GM12875 (cell line): Measurements from ENCODE around the gene APBA1.

Source experiments
- H3K4me3 ChIP-seq: one replicate; pipeline ENCODE4 v1.5.1; 2011; ENCODE audit warnings: low read depth, low read length, control low read depth
- TF ChIP-seq, protein P1 (sequence below): IDR thresholded peaks from 2 replicates; pipeline ENCODE4 v1.5.1; 2011; ENCODE audit warnings: low read depth, mild to moderate bottlenecking, control low read depth, inconsistent platforms, low read length, moderate library complexity, borderline replicate concordance; ENCODE audit not compliant: insufficient read depth

The APBA1 gene

DNA sequence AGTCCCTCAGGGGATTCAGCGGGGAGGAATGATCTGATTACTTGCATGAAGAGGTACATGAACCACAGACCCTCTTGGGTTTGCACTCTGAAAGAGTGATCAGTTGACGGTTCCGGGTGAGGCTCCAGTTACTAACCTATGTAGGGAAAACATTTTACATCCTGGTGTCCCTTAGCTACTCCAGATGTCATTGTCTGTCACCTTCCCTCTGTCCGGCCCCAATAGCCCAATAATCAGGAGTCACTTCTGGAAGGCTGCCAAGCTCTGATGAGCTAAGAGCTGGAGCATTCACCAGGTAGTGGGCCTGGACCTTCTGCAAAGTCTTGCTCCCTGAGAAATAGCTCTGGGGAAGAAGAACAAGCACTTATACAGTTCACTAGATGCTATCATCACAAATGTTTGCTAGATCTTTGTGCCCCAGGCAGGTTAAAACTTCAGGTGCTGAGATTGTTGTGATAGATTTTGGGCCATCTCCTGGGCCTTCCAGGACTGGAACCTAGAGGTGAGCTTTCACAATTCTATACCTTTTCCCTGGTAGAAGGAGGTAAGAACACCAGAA, 282.7 kb downstream of the APBA1 start:
- TF ChIP-seq, protein P1, sequence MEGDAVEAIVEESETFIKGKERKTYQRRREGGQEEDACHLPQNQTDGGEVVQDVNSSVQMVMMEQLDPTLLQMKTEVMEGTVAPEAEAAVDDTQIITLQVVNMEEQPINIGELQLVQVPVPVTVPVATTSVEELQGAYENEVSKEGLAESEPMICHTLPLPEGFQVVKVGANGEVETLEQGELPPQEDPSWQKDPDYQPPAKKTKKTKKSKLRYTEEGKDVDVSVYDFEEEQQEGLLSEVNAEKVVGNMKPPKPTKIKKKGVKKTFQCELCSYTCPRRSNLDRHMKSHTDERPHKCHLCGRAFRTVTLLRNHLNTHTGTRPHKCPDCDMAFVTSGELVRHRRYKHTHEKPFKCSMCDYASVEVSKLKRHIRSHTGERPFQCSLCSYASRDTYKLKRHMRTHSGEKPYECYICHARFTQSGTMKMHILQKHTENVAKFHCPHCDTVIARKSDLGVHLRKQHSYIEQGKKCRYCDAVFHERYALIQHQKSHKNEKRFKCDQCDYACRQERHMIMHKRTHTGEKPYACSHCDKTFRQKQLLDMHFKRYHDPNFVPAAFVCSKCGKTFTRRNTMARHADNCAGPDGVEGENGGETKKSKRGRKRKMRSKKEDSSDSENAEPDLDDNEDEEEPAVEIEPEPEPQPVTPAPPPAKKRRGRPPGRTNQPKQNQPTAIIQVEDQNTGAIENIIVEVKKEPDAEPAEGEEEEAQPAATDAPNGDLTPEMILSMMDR = no peak
- no peak overlapping the region for H3K4me3 ChIP-seq

DNA sequence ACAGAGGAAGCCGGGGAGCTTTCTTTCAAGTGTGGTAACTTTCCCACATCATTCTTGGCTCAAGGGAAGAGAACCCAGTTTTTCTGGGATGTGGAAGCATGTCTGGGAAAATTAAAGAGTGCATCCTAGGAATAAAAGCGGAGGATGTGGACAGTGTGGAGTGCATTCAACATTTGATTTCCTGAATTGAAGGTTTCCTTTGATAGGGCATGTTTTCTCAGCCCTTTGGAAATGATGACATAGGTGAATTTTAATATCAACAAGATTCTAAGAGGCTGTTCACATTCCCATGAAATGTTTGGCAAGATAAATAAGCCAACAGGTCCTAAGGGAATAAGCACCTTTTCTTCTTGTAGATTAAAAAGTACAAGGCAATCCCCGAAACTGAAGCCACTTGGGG, 283.6 kb downstream of the APBA1 start:
- no peak overlapping the region for H3K4me3 ChIP-seq
- TF ChIP-seq, protein P1 = no peak

DNA sequence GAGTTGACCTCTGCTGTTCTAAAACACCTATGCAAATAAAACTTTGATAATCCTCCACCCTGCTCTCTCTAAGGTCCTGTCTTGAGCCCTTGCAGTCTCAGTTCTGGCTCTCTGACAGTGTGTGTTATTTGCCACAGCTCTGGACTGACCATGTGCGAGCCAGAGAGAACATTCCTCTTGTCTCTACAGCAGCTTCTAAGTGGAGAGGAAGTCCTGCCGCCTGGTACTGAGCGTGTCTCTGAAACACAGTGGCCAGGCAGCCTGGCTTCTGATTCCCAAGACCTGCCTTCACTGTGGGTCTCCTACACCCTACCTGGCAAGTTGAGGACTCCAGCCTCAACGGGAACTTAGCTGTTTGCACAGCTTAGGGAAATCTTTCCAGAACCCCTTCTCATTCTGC, 285.5 kb downstream of the APBA1 start:
- no peak overlapping the region for H3K4me3 ChIP-seq
- TF ChIP-seq, protein P1 = no peak

DNA sequence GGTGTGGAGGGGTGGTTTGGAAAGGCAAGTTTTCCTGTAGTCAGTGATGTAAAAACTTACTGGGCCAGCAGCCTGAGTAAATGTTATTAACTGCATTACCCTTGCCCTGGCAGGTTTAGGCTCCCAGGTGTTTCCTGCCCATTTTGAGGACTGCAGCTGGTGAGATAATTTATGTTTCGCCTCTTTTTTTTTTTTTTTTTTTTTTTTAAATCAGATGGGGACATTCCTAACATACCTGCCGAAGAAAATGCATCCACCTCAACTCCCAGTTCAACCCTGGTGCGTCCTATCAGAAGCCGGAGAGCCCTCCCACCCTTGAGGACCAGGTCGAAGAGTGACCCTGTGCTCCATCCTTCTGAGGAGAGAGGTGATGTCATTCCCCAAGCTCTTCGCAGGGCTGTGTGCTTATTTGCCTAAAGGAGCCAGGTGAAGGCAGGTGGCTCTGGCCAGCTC, 286.6 kb downstream of the APBA1 start:
- H3K4me3 ChIP-seq = no peak overlapping the region

DNA sequence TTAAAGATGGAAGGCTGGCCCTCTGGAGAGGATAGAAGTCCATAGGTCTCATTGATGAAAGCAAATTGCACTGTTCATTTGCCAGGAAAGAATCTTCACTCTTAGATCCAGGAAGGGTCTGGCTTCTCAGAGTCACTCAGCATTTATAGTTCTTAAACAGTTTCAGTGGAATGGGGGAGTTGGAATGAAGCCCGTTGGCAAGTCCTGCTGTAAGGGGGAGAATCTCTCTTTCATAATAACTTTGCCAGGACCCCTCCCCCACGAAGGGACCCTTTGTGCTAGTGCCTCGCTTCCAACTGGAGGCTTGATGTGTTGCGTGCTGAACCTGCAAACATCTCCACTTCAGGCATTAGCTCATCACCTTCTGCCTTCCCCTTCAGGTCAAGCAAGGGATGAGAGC, 290.0 kb downstream of the APBA1 start:
- TF ChIP-seq, protein P1 = no peak
- H3K4me3 ChIP-seq = no peak overlapping the region

More for the DNA sequence above, 286.6 kb downstream of the APBA1 start:
- TF ChIP-seq, protein P1 = no peak

DNA sequence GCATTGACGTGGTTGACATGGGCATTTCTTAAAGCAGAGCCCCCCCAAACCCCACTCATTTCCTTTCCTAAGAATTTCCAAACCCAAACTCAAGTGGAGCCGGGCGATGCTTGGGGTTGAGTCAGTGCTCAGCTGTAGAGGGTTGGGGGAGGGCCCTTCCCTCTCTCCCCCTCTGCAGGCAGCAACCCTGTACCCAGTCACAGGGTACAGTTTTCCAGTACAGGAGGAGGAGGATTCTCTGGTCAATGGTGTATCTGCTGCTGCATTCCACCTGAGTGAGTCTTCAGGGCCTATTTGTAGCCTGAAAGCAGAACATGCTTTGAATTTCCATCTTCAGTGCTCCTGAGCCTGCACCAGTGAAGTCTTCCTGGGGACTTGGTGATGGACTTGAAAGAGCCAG, 291.4 kb downstream of the APBA1 start:
- TF ChIP-seq, protein P1 = no peak
- no peak overlapping the region for H3K4me3 ChIP-seq

DNA sequence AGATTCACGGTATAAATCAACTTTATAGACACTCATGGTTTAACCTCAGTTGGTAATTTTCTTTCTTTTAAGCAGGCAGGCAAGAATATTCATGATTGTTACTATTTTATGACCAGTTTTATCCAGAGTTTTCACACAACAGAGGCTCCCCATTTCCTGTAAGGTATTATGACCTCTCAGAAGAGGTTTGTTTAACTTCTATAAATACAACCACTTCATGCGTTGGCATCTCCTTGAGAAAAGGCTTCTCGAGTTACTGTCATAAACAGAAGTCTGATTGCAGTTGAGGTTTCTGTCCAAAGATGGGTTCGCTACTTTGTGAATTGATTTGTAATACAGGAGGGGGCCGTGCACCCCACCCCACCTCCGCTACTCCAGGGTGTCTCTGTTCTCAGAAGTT, 291.9 kb downstream of the APBA1 start:
- TF ChIP-seq, protein P1 = no peak
- H3K4me3 ChIP-seq = no peak overlapping the region
